H1 (cell line): ENCODE measurements around the gene CDC37.

Experiments used
- GTF2F1 ChIP-seq: IDR thresholded peaks from 2 replicates; pipeline ENCODE4 v1.6.1; 2012; ENCODE audit warnings: low read depth, low read length, improper control_type of control experiment, borderline replicate concordance
- POLR2AphosphoS5 ChIP-seq: IDR thresholded peaks from 2 replicates; pipeline ENCODE4 v1.6.1; 2011; ENCODE audit warnings: low read depth, low read length
- SP4 ChIP-seq: IDR thresholded peaks from 2 replicates; pipeline ENCODE4 v1.6.1; 2012; ENCODE audit warnings: low read length, inconsistent platforms
- SRF ChIP-seq: IDR thresholded peaks from 2 replicates; pipeline ENCODE4 v1.6.1; 2011; ENCODE audit warnings: mild to moderate bottlenecking, low read depth, low read length, moderate library complexity
- TF ChIP-seq, protein P1 (sequence below), 3 experiments: IDR thresholded peaks; 1 replicate in 2 of 3; 2 replicates in 1 of 3; pipeline versions ENCODE4 v1.5.1 to v1.6.1; 2011; ENCODE audit warnings: low read length in 3 of 3, mild to moderate bottlenecking in 3 of 3, inconsistent platforms in 2 of 3, low read depth in 1 of 3, moderate library complexity in 1 of 3; ENCODE audit not compliant: insufficient read depth in 1 of 3; ENCODE audit errors: control extremely low read depth in 1 of 3

- TF ChIP-seq, protein P1, sequence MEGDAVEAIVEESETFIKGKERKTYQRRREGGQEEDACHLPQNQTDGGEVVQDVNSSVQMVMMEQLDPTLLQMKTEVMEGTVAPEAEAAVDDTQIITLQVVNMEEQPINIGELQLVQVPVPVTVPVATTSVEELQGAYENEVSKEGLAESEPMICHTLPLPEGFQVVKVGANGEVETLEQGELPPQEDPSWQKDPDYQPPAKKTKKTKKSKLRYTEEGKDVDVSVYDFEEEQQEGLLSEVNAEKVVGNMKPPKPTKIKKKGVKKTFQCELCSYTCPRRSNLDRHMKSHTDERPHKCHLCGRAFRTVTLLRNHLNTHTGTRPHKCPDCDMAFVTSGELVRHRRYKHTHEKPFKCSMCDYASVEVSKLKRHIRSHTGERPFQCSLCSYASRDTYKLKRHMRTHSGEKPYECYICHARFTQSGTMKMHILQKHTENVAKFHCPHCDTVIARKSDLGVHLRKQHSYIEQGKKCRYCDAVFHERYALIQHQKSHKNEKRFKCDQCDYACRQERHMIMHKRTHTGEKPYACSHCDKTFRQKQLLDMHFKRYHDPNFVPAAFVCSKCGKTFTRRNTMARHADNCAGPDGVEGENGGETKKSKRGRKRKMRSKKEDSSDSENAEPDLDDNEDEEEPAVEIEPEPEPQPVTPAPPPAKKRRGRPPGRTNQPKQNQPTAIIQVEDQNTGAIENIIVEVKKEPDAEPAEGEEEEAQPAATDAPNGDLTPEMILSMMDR (IDR thresholded peaks at IDR 0.05; ENCODE audit: control extremely low read depth in 1 of 3, insufficient read depth in 1 of 3, low read depth in 1 of 3, low read length in 3 of 3), result no peak
- no peak for TF ChIP-seq SRF
- no peak for TF ChIP-seq SP4
- TF ChIP-seq POLR2AphosphoS5, result no peak
- TF ChIP-seq GTF2F1, result no peak
Observed at GRCh38 chr19:10431943-10432735, 28.8 kb upstream of the CDC37 start.
